Activated T-cell treated with anti-CD3 and anti-CD28 coated beads, Interleukin-2, amount 50 U/mL, for 24 hours (primary cell): ENCODE results near the gene POTEB2.
"Not testable (repeated sequence)": the region's sequence is repeated elsewhere in the genome, so short reads cannot be mapped to it uniquely, and the experiment has no call there.

Experiments
- DNase-seq: peaks from one replicate; pipeline ENCODE4 v3.0.0-alpha.2; 2020
- H3K27ac Mint-ChIP-seq: 2 replicates; pipeline ENCODE4 v1.8.0; 2020; ENCODE audit warnings: mild to moderate bottlenecking, mixed read lengths
- H3K27me3 Mint-ChIP-seq: 2 replicates; pipeline ENCODE4 v1.8.0; 2020; ENCODE audit warnings: mixed read lengths
- H3K36me3 Mint-ChIP-seq: 2 replicates; pipeline ENCODE4 v1.8.0; 2020; ENCODE audit warnings: low read depth, mixed read lengths
- H3K4me1 Mint-ChIP-seq: 2 replicates; pipeline ENCODE4 v1.8.0; 2020; ENCODE audit warnings: low read depth, mixed read lengths
- H3K4me3 Mint-ChIP-seq: 2 replicates; pipeline ENCODE4 v1.8.0; 2020; ENCODE audit warnings: mild to moderate bottlenecking, moderate library complexity, mixed read lengths
- H3K9me3 Mint-ChIP-seq: 2 replicates; pipeline ENCODE4 v1.8.0; 2020; ENCODE audit warnings: mixed read lengths

The POTEB2 gene

GRCh38 chr15:20866214-20866613 is at the start of gene POTEB2:
POTEB2 (minus strand) TSS chr15:20866314; CDS start chr15:20866281, 33 bp downstream.
- not testable (repeated sequence) for H3K4me3 Mint-ChIP-seq, H3K36me3 Mint-ChIP-seq, H3K4me1 Mint-ChIP-seq, H3K9me3 Mint-ChIP-seq, H3K27ac Mint-ChIP-seq, DNase-seq, H3K27me3 Mint-ChIP-seq

- not testable (repeated sequence) for H3K36me3 Mint-ChIP-seq, DNase-seq, H3K27me3 Mint-ChIP-seq, H3K9me3 Mint-ChIP-seq, H3K4me1 Mint-ChIP-seq, H3K27ac Mint-ChIP-seq, H3K4me3 Mint-ChIP-seq
Measured at GRCh38 chr15:20879916-20880315, 13.8 kb upstream of the POTEB2 start.

GRCh38 chr15:20878464-20878863 is 12.3 kb upstream of the POTEB2 start:
- H3K4me3 Mint-ChIP-seq, H3K27ac Mint-ChIP-seq, H3K4me1 Mint-ChIP-seq, H3K27me3 Mint-ChIP-seq, DNase-seq, H3K36me3 Mint-ChIP-seq, H3K9me3 Mint-ChIP-seq: not testable (repeated sequence)

- not testable (repeated sequence) for DNase-seq, H3K4me1 Mint-ChIP-seq, H3K27ac Mint-ChIP-seq, H3K4me3 Mint-ChIP-seq, H3K27me3 Mint-ChIP-seq, H3K9me3 Mint-ChIP-seq, H3K36me3 Mint-ChIP-seq
Measured at GRCh38 chr15:20877819-20878218, 11.7 kb upstream of the POTEB2 start.
